ENCODE measurements around the gene MYBPHL.

- TF ChIP-seq POLR2A (IDR thresholded peaks at IDR 0.05; ENCODE audit: low read depth, low read length) (no peak), TAF1 (IDR thresholded peaks at IDR 0.05; ENCODE audit: borderline replicate concordance, low read depth, low read length) (no peak), POLR2AphosphoS5 (IDR thresholded peaks at IDR 0.05; ENCODE audit: low read depth, low read length) (no peak)
These were observed 48.1 kb upstream of the MYBPHL start for GRCh38 chr1:109354929-109355328.

Measured in GM12892 (cell line).